Measurements from ENCODE around the gene CUL3.

CUL3 gene

GRCh38 chr2:224466304-224466895, 118.8 kb downstream of the CUL3 start:
- no peak for DNase-seq

- DNase-seq, result no peak
Observed at GRCh38 chr2:224461391-224461790, 123.8 kb downstream of the CUL3 start.

GRCh38 chr2:224457408-224458096, 127.6 kb downstream of the CUL3 start:
- DNase-seq, result no peak

GRCh38 chr2:224453892-224454291, 131.3 kb downstream of the CUL3 start:
- DNase-seq, result no peak

GRCh38 chr2:224449212-224450147, 135.7 kb downstream of the CUL3 start:
- no peak for DNase-seq

- no peak for DNase-seq
Observed at GRCh38 chr2:224448236-224448635, 136.9 kb downstream of the CUL3 start.

GRCh38 chr2:224444783-224445182, 140.4 kb downstream of the CUL3 start:
- no peak for DNase-seq

GRCh38 chr2:224444021-224444420, 141.1 kb downstream of the CUL3 start:
- no peak for DNase-seq

GRCh38 chr2:224442071-224442967, 142.8 kb downstream of the CUL3 start:
- no peak for DNase-seq

GRCh38 chr2:224440988-224441387, 144.2 kb downstream of the CUL3 start:
- no peak for DNase-seq

GRCh38 chr2:224438726-224439125, 146.4 kb downstream of the CUL3 start:
- DNase-seq, result no peak

GRCh38 chr2:224436634-224437033, 148.5 kb downstream of the CUL3 start:
- DNase-seq, result no peak

- DNase-seq, result no peak
Observed at GRCh38 chr2:224434618-224435017, 150.5 kb downstream of the CUL3 start.

GRCh38 chr2:224433442-224433841, 151.7 kb downstream of the CUL3 start:
- DNase-seq, result no peak

- DNase-seq, result no peak
Observed at GRCh38 chr2:224432003-224432579, 153.1 kb downstream of the CUL3 start.

- no peak for DNase-seq
Observed at GRCh38 chr2:224429441-224429810, 155.7 kb downstream of the CUL3 start.

GRCh38 chr2:224428787-224429440, 156.2 kb downstream of the CUL3 start:
- no peak for DNase-seq

GRCh38 chr2:224427471-224427870, 157.7 kb downstream of the CUL3 start:
- DNase-seq, result no peak

- no peak for DNase-seq
Observed at GRCh38 chr2:224426656-224427055, 158.5 kb downstream of the CUL3 start.

- DNase-seq, result no peak
Observed at GRCh38 chr2:224421065-224421464, 164.1 kb downstream of the CUL3 start.

All from C1 segment of cervical spinal cord (tissue), 14 donors.